Activated CD8-positive, alpha-beta memory T cell treated with anti-CD3 and anti-CD28 coated beads for 48 hours (primary cell): ENCODE results near the gene CPSF4.

Experiments
- DNase-seq, 3 experiments: peaks; one replicate each; pipeline ENCODE4 v3.0.0-alpha.2; 2020; ENCODE audit warnings: low read depth in 2 of 3, low spot score in 2 of 3

Gene CPSF4

DNA sequence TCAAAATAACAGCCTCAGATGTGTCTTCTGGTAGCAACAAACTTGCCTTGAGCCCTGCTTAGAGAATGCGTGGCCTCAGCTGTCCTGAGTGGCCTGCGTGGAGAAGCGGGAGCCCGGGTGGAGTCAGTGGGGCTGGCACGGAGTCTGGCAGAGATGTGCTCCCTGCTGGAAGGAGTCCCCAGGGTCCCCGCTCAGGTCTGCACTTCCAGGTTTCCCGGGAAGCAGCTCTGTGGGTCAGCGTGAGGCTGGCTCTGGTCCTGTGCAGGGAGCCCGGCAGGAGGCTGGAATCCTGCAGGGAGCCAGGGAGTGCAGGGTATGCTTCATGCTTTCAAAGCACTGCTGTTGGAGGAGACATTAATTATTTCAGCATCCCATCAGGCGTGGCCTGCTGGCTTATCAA, 10.1 kb downstream of the CPSF4 start:
- no peak for DNase-seq

DNA sequence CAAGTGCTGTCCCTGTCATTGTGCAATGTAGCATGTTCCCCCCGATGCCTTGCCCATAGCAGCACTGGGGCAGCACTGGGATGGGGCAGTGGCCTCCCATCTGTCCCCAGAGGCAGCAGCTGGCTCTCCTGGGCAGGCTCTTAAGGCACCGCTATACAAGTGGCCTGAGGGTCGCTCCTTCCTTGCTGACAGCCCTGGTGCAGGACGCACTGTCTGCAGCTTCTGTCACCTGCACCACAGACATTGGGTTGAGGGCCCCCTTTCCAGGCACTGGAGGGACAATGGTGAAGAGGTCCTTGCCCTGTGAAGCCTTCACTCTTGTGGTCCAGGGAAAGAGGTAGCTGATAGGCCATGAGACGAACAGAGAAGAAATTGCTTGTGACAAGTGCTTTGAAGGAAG, 10.6 kb downstream of the CPSF4 start:
- no peak for DNase-seq

DNA sequence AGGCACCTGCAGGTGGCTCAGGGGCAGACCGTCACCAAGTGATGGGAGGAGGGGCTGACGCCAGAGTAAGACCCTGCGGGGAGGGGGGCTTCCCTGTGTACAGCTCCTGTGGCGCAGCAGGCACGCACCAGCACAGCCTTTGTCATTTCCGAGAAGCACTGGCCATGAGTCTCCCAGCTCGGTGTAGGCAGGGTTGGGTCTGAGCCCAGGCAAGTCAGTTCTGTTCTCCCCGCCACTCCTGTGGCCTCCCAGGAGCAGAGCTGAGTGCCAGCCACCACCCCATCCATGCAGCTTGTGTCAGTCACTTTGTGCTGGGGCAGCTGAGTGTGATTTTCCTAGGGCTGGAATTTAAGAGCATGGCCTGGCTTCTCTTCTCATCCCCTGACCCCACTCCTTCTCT, 13.2 kb downstream of the CPSF4 start:
- DNase-seq, result no peak

DNA sequence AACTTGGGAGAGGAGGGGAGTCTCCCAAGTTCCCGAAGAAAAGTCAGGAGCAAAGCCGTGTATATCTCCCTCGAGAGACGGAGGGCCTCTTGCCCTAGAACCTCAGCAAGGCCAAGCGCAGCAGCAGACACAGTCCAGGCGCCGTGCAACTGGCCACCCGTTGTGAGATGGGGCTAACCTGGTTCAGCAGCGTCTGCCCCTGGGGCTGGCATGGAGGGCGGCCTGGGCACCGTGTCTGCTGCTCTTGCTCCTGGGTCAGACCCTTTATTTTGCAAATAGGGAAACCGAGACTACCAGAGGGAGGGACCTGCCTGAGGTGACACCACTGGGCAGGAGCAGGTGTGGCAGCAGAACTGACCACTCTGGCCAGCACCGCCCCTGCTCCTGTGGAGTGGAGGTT, 13.8 kb downstream of the CPSF4 start:
- DNase-seq, result no peak

DNA sequence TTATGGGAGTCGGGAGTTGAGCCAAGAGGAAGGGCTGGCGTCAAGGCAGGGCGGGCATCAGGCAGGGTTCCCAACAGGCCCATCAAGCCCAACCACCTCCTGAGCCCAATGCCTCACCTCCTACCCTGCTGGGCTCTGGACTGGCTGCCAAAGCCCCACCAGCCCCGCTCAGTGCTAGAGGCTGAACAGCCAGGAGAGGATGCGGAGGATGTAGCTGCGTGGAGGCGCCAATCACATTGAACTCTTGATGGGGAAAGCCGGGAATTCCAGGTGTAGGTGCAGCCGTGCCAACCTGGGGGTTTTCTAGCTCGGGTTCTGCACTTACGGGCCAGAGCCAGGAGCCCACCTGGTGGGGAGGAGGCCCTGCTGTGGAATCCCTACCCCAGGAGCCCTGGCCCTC, 14.4 kb downstream of the CPSF4 start:
- DNase-seq, result no peak

DNA sequence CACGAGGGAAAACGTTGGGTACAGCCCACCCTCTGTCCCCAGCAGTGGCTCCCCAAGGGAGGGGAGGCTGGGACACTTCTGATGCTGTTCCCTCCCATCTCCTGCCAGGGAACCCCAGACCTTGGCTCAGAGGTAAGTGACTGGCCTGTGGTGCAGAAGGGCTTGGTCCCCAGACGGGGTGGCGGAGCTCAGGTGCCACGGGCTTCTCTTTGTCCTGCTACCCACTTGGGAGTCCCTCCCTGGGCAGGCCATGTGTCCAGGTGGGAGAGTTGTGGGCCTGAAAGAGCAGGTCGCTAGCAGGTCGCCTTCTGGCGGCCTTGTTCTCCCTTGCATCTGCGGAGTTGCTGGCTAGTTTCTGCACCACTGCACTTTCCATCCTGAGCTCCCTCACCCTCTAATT, 17.1 kb downstream of the CPSF4 start:
- no peak for DNase-seq

DNA sequence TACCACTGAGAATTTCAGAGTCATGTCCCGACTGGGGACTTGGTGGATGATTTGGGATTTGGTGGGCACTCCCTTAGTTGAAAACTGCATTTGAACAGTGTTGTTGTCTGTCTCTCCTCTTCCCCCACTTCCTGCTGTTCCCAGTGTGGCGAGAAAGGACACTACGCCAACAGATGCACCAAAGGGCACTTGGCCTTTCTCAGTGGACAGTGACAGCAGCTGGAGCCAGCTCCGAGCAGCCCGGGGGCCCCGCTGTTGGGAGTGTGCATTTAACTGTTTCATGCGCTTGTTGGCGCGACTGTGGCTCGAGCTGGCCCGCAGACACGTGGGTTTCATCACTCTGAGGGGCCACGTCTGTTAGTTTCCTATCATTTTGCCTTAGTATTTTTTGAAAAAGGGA, 17.5 kb downstream of the CPSF4 start:
- DNase-seq, result no peak

DNA sequence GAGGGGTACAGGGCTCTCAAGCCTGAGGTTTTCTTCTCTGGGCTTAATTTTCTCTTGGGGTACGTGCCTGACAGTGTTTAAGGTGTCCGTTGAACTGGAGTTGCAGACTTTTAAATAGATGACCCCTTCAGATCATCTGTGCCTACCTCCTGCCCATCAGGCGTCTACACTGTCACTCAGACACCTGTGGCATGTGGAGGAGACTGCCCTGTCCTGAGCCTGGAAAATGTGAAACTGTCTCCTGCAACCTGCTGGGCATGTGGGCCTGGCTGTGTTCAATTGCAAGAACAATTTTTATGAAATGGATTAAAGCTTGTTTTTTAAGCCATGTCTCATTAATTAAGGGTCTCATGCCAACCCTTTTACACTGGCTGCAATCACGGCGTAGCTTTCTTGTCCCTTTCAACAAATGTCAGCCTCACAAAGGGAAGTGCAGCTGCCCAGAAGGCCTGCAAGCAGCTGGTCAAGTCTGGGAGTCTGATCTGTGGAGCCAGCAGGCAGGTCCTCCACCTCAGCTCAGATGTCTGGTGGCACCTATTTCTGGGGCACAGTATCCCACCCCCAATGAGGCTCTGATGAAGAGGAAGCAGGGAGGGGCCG, 18.4 kb downstream of the CPSF4 start:
- DNase-seq, result no peak

DNA sequence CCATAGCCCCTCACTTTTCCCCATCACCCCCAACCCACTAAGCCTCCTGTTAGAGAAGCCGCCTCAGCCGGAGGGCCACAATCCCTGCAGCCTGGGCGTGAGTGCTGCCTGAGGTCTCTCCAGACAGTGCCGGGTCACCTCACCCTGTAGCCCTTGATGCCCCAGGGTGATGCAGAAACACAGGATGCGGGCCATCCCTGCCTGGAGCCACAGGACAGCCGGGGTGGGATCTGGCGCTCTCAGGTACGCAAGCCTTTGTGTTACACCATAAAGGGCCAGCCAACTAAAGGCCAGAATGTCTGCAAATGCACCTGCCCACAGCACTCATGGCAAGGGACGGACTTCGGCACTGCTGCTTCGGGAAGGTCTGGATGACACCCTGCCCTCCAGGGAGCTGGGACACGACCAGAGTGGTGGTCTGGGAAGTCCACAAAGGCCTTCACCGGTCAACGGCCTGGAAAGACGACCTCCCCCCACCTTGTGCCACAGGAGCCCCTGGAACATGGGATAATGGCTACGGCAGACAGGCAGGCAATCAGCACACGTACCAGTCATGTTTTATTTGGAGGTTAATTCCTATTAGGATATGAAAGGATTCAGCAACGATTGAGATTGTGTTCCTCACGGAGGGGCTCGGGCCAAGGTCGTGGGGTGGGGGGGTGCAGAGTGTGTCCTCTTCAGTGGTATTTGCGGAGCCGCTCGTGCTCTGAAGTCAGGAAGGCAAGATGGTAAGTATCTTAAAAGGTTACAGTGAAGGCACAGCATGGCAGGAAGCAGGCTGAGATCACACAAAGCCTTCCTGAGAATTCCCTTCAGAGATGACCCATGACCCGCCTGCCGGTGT, 19.1 kb downstream of the CPSF4 start:
- no peak for DNase-seq

DNA sequence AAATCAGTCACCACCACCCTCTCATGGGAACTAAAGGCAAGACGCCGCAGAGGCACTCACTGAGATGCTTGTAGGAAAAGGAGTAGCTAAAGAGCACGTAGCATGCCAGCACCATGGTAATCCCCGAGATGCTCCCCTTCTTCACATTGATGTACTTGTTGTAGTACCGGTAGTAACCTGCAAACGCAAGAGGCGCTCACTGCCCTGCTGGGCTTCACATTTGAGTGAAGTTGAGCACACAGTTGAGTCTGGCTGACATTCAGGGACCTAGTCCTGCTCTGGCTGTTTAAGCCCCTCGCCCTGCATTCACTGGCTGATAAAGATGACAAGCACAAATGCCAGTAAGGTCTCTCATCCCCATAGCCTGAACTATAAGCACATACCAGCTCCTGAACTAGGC, 20.3 kb downstream of the CPSF4 start:
- no peak for DNase-seq

DNA sequence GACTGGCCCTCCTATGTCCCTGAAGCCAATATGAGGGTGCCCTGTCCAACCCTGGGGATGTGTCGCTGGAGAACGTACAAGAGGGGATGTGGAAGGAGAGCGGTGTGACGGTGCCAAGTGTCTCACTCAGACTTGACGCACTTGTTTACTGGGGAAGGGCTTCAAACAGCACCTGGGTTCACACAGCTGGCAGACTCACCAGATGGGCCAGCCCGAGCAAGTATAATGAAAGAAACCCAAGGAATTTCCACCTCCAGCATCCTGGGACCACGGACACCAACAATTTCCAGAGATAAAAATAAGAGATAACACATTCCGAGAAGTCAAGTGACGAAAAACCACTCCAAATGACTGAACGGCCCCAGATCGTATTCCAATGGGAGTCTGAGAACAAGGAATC, 21.9 kb downstream of the CPSF4 start:
- DNase-seq, result no peak

DNA sequence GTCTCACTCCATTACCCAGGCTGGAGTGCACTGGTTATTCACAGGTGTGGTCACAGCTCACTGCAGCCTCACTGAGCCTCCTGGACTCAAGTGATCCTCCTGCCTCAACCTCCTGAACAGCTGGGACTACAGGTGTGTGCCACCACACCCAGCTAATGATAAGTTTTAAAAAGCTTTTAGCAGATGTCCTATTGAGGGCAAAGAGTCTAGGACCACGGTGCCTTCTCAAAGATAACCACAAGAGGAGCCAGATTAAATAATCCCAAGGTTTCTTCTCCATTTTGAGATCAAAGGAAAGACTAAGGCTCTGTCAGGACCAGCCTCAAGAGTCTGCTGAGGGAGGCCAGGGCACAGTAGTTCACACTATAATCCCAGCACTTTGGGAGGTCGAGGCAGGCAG, 22.5 kb downstream of the CPSF4 start:
- no peak for DNase-seq

DNA sequence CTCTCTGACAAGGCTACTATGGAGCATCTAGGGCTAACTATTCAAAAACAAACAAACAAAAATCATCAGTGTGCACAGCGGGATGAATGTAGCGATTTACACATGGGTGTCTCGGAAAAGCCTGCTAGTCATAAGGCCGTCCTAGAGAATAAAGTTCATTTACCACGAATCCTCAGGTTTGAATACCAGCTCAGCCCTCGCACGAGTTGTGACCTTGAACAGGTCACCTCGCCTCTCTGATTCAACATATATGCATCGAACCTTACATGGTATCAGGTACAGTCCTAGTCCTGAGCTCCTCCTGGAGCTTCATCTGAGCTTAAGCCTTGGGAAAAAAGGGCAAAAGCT, 26.7 kb downstream of the CPSF4 start:
- no peak for DNase-seq

DNA sequence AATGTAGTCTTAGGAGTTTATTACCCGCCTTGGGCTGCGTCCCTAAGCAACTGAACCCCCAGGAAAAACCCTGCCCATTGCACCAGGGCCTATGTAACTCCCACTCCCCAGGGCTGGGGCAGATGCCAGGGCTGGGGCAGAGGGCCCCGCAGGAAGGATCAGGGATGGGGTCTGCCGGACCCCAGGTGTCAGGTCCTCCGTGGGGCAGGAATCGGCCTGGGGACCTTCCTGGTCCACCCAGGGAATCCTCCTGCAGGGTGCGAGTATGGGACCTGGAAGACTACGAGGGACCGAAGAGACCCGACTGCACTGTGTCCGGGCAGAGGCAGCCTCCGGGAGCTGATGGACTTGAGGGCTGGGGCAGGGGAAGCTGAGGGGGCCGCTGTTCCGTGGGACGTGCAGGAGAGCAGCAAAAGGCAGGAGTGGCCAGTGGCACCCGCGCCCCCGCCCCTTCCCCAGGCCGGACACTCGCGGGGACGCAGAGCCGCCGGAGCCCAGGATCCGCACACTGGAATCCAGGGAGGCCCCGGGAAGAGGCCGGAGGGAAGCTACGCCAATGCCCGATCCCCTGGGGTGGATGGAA, 29.7 kb downstream of the CPSF4 start:
- no peak for DNase-seq

DNA sequence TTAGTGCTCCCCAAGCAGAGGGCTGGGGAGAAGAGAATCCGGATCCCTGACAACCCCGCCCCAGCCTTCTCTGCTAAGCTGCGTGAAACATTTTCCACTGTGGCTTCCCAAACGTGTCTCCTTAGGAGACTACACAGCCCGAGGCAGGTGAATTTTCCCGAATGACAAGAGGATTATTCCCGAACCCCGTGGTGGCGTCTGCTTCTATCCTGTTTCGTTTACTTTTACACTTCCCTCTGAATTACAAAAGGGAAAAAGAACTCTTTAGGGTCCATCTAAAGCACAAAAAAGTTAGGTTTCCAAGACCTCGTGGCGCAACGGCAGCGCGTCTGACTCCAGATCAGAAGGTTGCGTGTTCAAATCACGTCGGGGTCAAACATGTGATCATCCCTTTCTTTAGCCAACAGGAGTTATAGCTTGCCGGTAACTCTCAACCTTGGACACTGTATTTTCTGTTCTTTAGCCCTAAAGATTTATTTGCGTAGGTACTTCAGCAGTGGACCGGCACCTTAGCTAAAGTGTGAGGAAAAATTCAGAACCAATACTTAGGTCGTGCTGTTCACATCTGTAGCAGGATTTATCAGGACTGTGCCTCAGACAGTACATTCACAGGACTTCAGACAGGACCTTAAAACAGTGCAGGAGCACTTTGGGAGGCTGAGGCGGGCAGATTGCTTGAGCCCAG, 30.8 kb downstream of the CPSF4 start:
- no peak for DNase-seq

DNA sequence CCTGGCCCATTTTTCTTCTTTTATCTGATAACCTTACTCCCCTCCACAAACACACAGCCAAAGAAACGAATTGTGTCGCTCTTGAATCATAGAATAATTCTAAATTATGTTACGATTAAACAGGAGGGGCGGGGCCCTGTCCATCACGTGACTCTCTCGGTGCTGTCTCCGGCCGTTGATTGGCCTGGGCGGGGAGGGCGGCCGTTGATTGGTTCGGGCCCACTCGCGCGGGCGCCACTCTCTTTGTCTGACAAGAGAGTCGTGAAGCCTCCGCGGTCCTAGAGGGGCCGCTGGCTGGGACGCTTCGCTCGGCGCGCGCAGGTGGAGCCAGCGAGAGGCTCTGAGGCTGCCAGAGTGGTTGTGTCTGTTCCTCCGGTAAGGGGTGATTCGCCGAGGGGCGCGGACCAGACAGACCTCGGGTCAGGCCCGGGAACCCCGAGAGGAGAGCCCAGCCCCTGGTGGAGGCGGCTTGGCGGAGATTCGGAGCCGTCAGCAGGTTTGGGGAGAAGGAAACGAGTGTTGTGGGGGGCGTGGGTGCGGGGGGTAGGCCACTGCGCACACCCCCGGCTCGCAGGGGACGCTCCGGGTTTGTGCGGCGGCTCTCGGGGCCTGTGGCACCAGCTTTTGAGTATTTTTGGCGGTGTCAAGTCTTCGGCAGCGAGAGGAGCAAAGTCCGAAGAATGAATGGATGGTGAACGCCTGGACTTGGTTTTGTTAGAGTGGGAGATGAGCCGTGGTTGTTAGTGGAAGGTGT, 34.0 kb downstream of the CPSF4 start, which contains the start of gene ZNF789:
TSS of gene ZNF789 (plus strand) at position 330 of the 754 bp plus-strand sequence. CDS start 3,567 bp downstream, outside the sequence.
- DNase-seq, result peak; percentile 80 to 95 (median 94)

DNA sequence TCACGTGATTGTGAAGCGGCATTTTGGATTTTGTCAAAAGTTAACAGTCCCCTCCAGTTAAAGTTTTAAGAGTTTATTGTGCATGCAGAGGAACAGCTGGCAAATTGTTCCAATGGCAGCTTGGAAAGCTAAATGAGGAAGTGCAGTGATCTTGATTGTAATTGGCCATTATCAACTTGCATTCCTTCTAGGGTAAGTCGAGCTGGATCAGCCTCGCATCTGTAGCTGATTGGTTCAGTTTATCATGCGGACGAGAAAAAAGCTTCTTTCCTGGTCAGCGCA, 34.5 kb downstream of the CPSF4 start:
- no peak for DNase-seq

DNA sequence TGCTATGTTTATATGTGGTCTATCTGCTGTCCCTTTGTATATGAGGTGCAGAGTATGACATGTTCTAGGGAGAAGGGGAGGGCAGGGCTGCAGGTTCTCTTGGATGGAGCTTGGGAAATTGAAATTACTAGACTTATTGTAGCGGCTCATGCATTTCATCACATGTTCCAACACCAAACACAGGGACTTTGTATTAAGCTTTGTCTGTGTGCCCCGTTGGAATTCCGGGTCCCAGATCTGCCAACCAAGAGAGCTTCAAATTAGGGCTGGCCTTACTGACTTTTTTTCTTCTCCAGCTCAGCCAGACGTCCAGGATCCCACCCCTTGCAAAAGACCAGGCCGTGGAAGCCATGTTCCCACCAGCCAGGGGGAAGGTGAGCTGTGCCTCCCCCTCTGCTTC, 37.4 kb downstream of the CPSF4 start:
- DNase-seq, result no peak

DNA sequence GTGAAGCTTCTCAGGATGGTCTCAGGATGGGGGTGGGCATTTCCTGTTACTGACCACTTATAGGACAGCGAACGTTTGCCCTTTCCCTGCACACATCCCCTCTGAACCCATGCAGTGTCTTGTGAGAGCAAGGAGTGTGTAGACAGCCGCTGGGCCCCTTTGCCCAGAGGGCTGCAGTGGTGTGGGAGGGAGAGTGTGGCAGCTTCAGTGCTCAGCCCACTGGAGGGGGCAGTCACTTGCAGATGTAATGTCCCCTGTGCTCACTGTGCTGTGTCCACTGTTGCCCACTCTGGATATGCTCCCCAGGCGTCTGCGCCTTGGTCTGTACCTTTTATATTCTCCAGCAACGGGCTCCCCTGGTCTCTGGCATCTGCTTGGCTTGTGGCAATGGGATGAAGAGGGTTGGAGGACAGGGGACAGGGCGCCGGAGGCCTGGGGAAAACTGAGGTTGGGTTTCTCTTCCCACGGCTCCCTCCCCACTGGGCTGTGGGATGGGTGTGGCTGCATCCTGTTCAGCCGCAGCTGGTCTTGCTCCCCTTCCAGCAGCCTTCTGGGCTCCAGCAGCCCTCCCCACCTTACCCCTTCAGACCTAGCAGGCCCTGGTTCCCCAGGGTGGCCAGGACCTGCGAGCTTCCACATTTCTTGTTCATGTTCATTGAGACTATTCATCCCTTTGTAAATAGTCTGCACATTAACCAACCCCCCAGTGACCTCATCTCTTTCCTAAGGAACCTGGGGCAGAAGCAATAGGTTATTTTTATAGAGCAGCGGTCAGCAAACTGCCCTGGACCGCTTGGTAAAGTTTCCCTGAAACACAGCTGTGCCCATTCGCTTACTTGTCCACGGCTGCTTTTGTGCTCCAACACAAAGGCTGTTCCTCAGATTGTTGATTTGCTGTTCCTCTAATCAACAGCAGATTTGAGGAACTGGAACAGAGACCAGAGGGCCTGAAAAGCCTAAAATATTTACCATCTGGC, 40.0 kb downstream of the CPSF4 start:
- no peak for DNase-seq

DNA sequence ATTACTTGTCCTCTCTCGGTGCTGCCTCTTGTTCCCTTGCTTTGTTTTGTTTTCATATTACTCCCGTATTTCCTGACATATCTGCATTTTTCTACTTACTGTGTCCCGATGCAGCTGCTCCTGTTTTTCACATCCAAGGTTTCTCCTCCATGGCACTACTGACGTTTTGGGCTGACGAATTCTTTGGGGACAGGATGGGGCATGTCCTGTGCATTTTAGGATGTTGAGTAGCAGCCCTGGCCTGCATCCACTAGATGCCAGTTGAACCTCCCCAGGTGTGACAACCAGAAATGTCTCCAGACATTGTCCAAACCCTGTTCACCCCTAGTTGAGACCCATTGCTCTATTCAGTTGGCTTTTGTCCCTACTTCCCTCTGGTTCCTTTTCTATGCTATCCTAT, 46.4 kb downstream of the CPSF4 start:
- no peak for DNase-seq
